Measurements from ENCODE around the gene COL19A1. TPM values are rescaled to one million over a fixed set of nuclear protein-coding genes. Genes with fewer than 3 reads are reported as not detected.

COL19A1 gene
- total RNA-seq, 2 donors from 2014 or later: 1.5 TPM; not detected in 1

- Mint-ChIP-seq H3K27ac (no peak overlapping the region), H3K4me3 (no peak overlapping the region), H3K27me3 (peaks cover 21% of the 10 kb centered on the region), H3K4me1 (no peaks in the 10 kb centered on the region), H3K36me3 (ENCODE audit: low read depth) (no peaks in the 10 kb centered on the region)
- DNase-seq (no peak), ATAC-seq (no peak)
- no peaks in the 10 kb centered on the region for H3K9me3 ChIP-seq (ENCODE audit: control insufficient read depth, low read length, poor library complexity, severe bottlenecking)
Measured at GRCh38 chr6:70172252-70172651, 305.9 kb downstream of the COL19A1 start.

GRCh38 chr6:70175770-70176169 is 309.4 kb downstream of the COL19A1 start:
- Mint-ChIP-seq H3K4me1 (no peaks in the 10 kb centered on the region), H3K27me3 (peaks cover 12% of the 10 kb centered on the region), H3K36me3 (ENCODE audit: low read depth) (no peaks in the 10 kb centered on the region), H3K4me3 (no peak overlapping the region), H3K27ac (no peak overlapping the region)
- no peak for ATAC-seq
- no peak for DNase-seq
- no peaks in the 10 kb centered on the region for H3K9me3 ChIP-seq (ENCODE audit: control insufficient read depth, low read length, poor library complexity, severe bottlenecking)

DNA sequence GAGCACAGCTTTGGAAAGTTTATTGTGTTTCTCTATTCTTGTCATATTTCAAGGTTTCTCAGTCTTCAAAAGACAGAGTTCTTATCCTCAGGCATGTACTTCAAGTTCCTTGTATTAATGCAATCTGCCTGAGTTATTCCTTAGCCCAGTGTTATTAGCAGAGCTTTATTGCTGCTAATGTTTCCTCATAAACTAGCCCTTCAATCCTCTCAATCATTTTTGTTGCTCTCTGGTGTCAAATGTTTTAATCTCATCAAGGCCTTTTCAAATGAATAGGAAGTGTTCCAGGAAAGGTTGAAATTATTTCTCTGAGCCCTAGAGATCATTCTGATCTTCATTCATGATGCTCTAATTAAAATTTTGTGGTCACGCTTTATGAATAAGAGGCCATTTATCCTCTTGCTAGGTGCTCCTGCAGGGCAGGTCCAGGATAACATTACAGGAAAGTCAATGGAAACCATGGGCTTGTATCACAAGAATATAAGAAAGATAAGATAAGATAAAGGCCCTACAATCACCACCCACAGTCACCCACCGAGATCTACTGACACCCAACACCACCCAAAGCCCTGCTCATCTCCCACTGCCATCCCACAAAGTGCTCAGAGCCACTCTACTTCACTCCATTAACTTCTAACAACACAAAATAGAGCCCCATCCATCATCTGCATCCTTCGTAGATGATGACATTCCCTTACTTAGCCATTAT is 310.6 kb downstream of the COL19A1 start:
- DNase-seq (no peak), ATAC-seq (no peak)
- no peaks in the 10 kb centered on the region for H3K36me3 Mint-ChIP-seq (ENCODE audit: low read depth)
- H3K9me3 ChIP-seq (ENCODE audit: control insufficient read depth, low read length, poor library complexity, severe bottlenecking): no peaks in the 10 kb centered on the region
- H3K4me1 Mint-ChIP-seq: no peaks in the 10 kb centered on the region
- H3K27me3 Mint-ChIP-seq: peaks cover 4% of the 10 kb centered on the region
- H3K27ac Mint-ChIP-seq: no peak overlapping the region
- no peak overlapping the region for H3K4me3 Mint-ChIP-seq

GRCh38 chr6:70180183-70180900 is 314.0 kb downstream of the COL19A1 start:
- ATAC-seq: no peak
- H3K4me3 Mint-ChIP-seq: no peak overlapping the region

DNA sequence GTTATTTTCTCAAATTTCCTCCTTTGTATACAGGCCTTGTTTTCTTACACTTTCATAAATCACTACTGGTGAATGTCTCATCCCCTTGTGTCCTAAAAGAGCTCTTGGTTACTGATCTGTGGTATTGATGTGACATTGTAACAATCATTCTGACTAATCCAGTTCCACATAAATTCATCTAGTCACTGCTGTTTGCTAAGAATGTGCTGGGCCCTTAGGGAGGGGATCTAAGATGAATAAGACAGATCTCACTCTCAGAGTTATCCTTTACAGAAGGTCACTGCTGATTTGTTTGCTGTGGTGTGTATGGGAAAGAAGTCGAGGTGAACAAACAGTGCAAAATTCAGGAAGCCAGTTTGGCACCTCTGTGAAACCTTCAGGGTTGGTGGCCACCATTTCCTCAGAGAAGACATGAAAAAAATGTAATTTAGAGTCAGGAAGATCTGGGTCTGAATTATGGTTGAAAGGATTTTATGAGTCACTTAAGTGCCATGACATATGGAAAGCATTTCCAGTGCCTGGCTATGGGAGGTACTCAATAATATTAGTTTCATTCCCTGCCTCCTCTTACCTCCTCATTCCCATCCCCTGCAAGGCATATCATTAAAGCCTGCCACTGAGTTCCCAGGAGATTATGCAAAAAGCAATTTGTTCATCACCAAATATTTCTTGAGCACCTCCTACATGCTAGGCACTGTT is 314.7 kb downstream of the COL19A1 start:
- peaks cover 4% of the 10 kb centered on the region for H3K27me3 Mint-ChIP-seq
- H3K4me3 Mint-ChIP-seq: no peak overlapping the region
- ATAC-seq: no peak
- no peaks in the 10 kb centered on the region for H3K36me3 Mint-ChIP-seq (ENCODE audit: low read depth)
- no peak for DNase-seq
- H3K4me1 Mint-ChIP-seq: no peaks in the 10 kb centered on the region
- no peaks in the 10 kb centered on the region for H3K9me3 ChIP-seq (ENCODE audit: control insufficient read depth, low read length, poor library complexity, severe bottlenecking)
- H3K27ac Mint-ChIP-seq: no peak overlapping the region

More at GRCh38 chr6:70180183-70180900, 314.0 kb downstream of the COL19A1 start:
- H3K4me1 Mint-ChIP-seq: no peaks in the 10 kb centered on the region
- H3K27me3 Mint-ChIP-seq: peaks cover 4% of the 10 kb centered on the region
- H3K27ac Mint-ChIP-seq: no peak overlapping the region
- no peaks in the 10 kb centered on the region for H3K36me3 Mint-ChIP-seq (ENCODE audit: low read depth)
- DNase-seq: no peak
- H3K9me3 ChIP-seq (ENCODE audit: control insufficient read depth, low read length, poor library complexity, severe bottlenecking): no peaks in the 10 kb centered on the region

DNA sequence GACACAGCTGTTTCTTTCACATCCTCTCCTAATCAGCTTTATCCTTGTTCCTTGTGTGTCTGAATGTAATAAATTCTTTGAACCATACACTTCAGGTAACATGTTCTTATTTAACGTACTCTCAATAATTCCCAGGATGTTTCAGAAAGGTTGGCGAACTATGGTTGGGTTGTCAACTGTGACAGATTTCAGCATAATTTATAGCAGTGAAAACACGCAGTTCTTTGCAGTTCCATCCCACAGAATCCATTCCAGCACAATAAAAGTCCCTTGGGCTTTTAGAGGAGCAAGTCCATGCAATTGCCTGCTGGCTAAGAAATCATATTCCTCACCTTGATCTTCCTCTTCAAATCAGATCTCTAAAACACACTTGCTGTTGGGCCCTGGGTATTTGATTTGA is 317.2 kb downstream of the COL19A1 start:
- Mint-ChIP-seq H3K27ac (no peak overlapping the region), H3K4me3 (no peak overlapping the region), H3K36me3 (ENCODE audit: low read depth) (no peaks in the 10 kb centered on the region), H3K27me3 (no peaks in the 10 kb centered on the region), H3K4me1 (no peaks in the 10 kb centered on the region)
- H3K9me3 ChIP-seq (ENCODE audit: control insufficient read depth, low read length, poor library complexity, severe bottlenecking): no peaks in the 10 kb centered on the region
- ATAC-seq: no peak
- DNase-seq: no peak

DNA sequence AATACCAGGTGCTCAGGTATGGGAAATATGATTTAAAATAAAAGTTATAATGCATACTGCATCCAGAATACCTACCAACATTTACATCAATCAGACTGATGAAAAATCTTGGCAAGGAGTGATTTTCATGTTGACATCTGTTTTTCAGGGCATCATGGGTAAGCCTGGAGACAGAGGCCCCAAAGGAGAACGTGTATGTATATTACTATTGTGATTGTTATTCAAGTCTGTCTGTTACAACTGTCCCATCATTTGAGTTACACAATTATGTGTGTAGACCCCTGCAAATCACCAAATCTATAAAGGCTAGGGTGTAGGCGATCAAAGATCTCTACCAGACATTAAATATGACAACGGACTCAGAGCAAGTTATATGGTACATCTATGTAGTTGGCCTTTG is 318.4 kb downstream of the COL19A1 start:
- no peaks in the 10 kb centered on the region for H3K9me3 ChIP-seq (ENCODE audit: control insufficient read depth, low read length, poor library complexity, severe bottlenecking)
- H3K27me3 Mint-ChIP-seq: no peaks in the 10 kb centered on the region
- H3K4me3 Mint-ChIP-seq: no peak overlapping the region
- no peak for ATAC-seq
- no peak for DNase-seq
- no peaks in the 10 kb centered on the region for H3K4me1 Mint-ChIP-seq
- H3K27ac Mint-ChIP-seq: no peak overlapping the region
- H3K36me3 Mint-ChIP-seq (ENCODE audit: low read depth): no peaks in the 10 kb centered on the region

- H3K9me3 ChIP-seq (ENCODE audit: control insufficient read depth, low read length, poor library complexity, severe bottlenecking): no peaks in the 10 kb centered on the region
- Mint-ChIP-seq H3K36me3 (ENCODE audit: low read depth) (no peaks in the 10 kb centered on the region), H3K27me3 (no peaks in the 10 kb centered on the region), H3K27ac (no peak overlapping the region), H3K4me3 (no peak overlapping the region), H3K4me1 (no peaks in the 10 kb centered on the region)
- DNase-seq: no peak
- ATAC-seq: no peak
Measured at GRCh38 chr6:70186461-70186860, 320.1 kb downstream of the COL19A1 start.

DNA sequence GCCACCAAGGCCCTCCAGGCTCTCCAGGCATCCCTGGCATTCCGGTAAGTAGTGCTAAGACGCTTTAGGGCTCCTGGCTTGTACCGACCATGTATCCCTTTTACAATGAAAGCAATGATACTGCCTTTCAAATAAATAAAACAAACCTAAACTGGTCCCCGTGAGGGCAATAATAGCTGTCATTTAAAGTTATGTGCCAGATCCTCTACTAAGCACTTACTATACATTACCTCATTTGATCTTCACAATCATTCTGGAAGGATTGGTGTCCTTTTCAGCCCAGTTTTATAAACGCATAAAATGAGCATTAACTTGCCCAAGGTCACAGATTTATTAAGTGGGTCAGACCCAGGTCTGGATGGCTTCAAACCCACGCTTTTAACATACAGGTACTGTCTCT is 321.8 kb downstream of the COL19A1 start:
- ATAC-seq (no peak), DNase-seq (no peak)
- Mint-ChIP-seq H3K36me3 (ENCODE audit: low read depth) (no peaks in the 10 kb centered on the region), H3K4me1 (no peaks in the 10 kb centered on the region), H3K4me3 (no peak overlapping the region), H3K27ac (no peak overlapping the region), H3K27me3 (peaks cover 2% of the 10 kb centered on the region)
- no peaks in the 10 kb centered on the region for H3K9me3 ChIP-seq (ENCODE audit: control insufficient read depth, low read length, poor library complexity, severe bottlenecking)

DNA sequence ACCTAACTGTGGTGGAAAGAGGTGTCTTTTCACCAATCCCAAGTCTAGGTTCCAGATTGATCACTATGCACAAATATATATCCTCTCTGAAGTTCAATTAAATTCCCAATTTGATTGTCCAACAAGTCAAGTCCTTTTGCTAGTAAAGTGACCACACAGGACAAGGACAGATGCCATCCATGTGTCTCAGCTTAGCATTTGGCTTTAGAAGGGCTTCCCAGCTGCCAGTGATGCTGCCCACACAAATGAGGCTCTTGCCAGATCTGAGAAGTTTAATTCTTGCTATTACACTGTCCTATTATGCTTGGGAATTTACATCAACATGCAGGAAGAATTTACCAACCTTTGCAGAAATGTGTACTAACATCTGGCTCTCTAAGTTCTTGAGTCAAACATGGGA is 328.1 kb downstream of the COL19A1 start:
- Mint-ChIP-seq H3K4me1 (no peaks in the 10 kb centered on the region), H3K36me3 (ENCODE audit: low read depth) (no peaks in the 10 kb centered on the region), H3K27ac (no peak overlapping the region), H3K27me3 (peaks cover 15% of the 10 kb centered on the region), H3K4me3 (no peak overlapping the region)
- DNase-seq: no peak
- no peak for ATAC-seq
- H3K9me3 ChIP-seq (ENCODE audit: control insufficient read depth, low read length, poor library complexity, severe bottlenecking): no peaks in the 10 kb centered on the region

- no peaks in the 10 kb centered on the region for H3K9me3 ChIP-seq (ENCODE audit: control insufficient read depth, low read length, poor library complexity, severe bottlenecking)
- no peak overlapping the region for H3K4me3 Mint-ChIP-seq
- H3K27ac Mint-ChIP-seq: no peak overlapping the region
- no peaks in the 10 kb centered on the region for H3K36me3 Mint-ChIP-seq (ENCODE audit: low read depth)
- DNase-seq (no peak), ATAC-seq (no peak)
- H3K27me3 Mint-ChIP-seq: peaks cover 20% of the 10 kb centered on the region
- no peaks in the 10 kb centered on the region for H3K4me1 Mint-ChIP-seq
Measured at GRCh38 chr6:70196531-70196930, 330.2 kb downstream of the COL19A1 start.

DNA sequence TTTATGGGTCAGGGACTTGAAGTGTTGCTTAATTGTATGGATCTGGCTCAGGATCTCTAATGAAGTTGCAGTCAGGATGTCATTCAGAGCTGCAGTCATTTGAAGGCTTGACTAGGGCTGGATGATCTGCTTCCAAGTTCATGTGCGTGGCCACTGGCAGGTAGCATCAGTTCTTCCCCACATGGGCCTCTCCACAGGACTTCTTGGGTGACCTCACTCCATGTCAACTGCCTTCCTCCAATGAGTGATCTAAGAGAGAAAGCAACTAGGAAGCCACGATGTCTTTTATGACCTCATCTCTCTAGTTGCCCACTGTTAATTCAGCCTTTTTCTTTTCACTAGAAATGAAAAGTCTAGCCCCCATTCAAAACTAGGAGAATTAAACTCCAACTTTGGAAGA is 332.4 kb downstream of the COL19A1 start:
- H3K9me3 ChIP-seq (ENCODE audit: control insufficient read depth, low read length, poor library complexity, severe bottlenecking): no peaks in the 10 kb centered on the region
- H3K36me3 Mint-ChIP-seq (ENCODE audit: low read depth): no peaks in the 10 kb centered on the region
- no peaks in the 10 kb centered on the region for H3K4me1 Mint-ChIP-seq
- H3K27ac Mint-ChIP-seq: no peak overlapping the region
- peaks cover 12% of the 10 kb centered on the region for H3K27me3 Mint-ChIP-seq
- DNase-seq (no peak), ATAC-seq (no peak)
- H3K4me3 Mint-ChIP-seq: no peak overlapping the region

DNA sequence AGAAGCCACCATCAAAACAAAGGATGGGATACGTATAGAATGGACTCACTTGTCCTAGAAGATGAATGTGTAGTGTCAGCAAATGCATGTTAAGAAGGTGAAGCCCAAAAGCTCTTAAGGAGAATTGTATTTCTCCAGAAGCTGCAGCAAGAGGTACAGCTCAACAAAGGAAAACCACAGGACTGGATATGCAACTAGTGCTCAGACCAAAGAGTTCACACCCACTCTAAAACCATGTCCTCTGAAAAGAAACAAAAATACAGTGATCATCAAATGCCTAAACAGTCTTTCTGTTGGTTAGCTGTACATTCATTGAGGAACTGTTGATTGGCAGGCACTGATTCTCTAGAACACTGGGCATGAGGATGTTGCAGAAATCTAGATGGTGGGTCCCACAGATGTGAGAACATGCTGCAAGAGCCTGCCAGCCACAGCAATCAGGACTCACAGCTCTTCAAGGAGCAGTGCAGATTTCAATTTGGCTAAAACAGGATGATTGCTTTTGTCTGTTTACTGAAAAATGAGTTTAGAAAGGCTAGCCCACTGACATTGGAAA is 342.0 kb downstream of the COL19A1 start:
- Mint-ChIP-seq H3K36me3 (ENCODE audit: low read depth) (no peaks in the 10 kb centered on the region), H3K4me3 (no peak overlapping the region), H3K27ac (no peak overlapping the region), H3K27me3 (peaks cover 12% of the 10 kb centered on the region), H3K4me1 (no peaks in the 10 kb centered on the region)
- H3K9me3 ChIP-seq (ENCODE audit: control insufficient read depth, low read length, poor library complexity, severe bottlenecking): no peaks in the 10 kb centered on the region
- no peak for DNase-seq
- ATAC-seq: no peak
